HG02642 (cell line): ENCODE data around the gene MOCS1.
"Not testable (repeated sequence)": the region's sequence is repeated elsewhere in the genome, so short reads cannot be mapped to it uniquely, and the experiment has no call there.

Experiments used
- ATAC-seq: cut with Tn5 transposase; IDR thresholded peaks from one replicate; pipeline ENCODE4 v1.9.1; 2021; ENCODE audit warnings: mild to moderate bottlenecking; ENCODE audit not compliant: unreplicated experiment, poor library complexity

Gene MOCS1

DNA sequence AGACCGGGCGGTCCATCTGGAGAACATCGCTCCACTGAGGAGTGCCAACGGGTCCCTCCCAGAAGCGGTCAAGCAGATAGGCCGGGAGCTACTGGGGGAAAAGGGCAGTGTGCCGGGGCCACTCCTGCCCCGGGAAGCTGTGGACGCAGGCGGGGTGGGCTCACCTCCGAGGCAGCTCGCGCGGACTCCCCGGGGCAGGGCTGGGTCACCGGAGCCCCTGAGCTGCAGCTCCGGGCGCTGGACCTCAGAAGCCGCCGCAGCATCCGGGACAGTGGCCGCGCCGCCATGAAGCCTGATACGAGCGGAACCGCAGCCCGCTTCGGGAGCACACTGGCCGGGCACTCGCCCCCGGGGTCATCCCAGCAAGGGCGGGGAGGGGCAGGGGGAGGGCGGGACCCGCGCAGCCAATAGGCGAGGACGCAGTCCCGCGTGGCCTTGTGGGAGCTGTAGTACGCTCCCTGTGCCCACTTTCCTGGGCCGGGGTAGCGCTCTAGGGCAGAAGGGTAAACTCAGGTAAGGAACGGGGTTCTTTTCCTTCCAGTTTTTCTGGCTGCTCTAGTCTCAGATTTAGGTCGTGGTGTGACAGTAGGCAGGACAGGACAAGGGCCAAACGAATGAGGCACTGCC, at the start of gene MOCS1:
MOCS1 (minus strand) TSS at position 332 of the 627 bp plus-strand sequence; CDS start at position 287, 45 bp downstream.
- no peak for ATAC-seq

GRCh38 chr6:39984051-39984450, 49.8 kb upstream of the MOCS1 start:
- ATAC-seq = no peak

GRCh38 chr6:39983193-39983592, 48.9 kb upstream of the MOCS1 start:
- ATAC-seq = no peak

DNA sequence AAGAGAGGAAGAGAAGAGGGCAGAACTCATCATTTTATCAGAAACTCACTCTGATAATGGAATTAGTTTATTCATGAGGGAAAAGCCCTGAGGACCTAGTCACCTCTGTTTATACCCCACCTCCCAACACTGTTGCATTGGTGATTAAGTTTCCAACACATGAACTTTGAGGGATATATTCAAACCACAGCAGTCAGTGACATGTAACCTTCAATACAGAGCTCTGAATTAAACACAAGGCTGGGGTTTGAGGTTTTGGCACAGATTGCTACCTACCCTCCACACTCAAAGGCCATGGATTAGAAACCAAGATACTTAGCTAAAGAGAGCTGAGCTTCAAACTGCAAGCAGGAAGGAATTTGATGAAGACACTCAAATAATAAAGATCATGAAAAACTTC, 48.5 kb upstream of the MOCS1 start:
- ATAC-seq = no peak

DNA sequence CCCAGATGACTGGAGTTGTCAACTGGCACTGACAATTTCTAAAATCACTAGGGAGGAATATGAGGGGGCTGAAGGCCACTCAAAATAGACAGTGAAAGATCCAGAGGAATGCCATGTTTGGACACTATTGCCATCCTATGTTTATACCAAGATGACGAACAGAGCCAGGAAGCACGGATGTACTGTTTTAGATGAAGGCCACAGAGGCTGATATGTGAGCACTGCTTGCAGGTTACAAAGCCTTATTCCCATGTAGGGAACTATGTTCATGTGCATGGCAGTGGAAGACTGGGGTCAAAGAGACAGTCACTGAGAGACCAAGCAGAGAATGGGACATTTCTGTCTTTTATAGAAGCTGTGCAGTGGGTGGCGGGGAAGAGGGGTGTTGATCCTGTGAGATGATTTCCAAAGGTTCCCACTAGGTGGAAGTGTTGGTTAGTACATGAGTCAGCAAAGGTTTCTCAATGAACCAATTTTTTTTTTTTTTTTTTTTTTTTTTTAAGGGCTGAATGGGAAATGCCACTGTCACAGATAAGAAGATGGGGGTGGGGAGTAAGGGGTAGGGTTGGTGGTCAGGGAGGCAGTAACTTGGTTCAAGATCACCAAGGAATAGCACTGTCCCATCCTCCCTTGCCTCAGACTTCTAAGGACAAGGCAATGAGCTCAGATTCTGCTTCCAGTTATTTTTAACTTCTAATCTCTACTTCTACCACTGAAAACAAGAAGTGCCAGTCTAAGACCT, 46.7 kb upstream of the MOCS1 start:
- ATAC-seq = no peak

- ATAC-seq = no peak
Measured at GRCh38 chr6:39979461-39980328, 45.4 kb upstream of the MOCS1 start.

DNA sequence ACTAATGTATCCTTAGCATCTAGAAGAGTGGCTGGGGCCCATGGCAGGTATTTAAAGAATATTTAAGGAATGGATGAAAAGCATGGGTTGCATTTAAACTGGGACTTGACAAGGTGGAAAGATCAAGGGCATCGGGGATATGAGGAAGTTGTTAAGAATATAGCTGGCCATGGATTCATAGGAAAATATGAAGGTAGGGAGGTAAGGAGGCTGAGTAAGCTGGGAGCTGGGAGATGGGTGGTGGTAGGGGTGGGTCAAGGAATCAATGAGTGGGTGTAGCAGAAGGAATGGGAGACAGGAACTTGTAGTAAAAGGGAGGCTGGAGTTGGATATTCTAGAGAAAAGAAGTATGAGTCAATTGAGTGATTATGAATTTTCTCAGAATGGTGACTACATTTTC, 44.0 kb upstream of the MOCS1 start:
- no peak for ATAC-seq

- no peak for ATAC-seq
Measured at GRCh38 chr6:39973661-39974060, 39.4 kb upstream of the MOCS1 start.

DNA sequence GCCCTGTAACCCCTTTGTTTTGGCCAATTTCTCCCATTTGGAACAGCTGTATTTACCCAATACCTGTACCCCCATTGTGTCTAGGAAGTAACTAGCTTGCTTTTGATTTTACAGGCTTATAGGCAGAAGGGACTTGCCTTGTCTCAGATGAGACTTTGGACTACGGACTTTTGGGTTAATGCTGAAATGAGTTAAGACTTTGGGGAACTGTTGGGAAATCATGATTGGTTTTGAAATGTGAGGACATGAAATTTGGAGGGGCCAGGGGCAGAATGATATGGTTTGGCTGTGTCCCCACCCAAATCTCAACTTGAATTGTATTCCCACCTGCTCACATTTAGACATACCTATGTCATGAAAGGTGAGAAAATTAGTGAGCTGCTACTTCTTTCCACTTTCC, 38.5 kb upstream of the MOCS1 start:
- ATAC-seq = not testable (repeated sequence)

DNA sequence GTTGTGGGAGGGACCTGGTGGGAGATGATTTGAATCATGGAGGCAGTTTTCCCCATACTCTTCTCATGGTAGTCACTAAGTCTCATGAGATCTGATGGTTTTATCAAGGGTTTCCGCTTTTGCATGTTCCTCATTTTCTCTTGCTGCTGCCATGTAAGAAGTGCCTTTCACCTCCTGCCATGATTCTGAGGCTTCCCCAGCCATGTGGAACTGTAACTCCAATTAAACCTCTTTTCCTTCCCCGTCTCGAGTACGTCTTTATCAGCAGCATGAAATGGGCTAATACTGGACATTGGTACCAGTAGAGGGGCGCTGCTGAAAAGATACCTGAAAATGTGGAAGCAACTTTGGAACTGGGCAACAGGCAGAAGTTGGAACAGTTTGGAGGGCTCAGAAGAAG, 36.9 kb upstream of the MOCS1 start:
- ATAC-seq = not testable (repeated sequence)

DNA sequence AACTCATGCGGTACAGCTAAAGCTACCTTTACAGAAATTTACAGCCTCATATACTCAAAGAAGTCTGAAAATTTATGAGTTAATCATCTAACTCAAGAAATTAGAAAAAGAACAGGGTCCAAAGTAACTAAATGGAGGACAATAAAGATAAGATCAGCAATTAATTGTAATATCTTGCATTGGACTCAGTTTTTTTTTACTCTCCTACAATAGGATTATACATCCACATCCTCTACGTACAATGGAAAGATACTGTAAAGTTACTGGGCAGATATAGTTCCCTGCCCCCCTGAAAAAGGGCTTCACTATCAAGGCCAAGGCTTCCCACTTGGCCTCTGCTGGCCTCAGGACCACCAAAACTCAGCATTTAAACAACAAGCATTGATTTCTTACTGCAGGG, 31.5 kb upstream of the MOCS1 start:
- ATAC-seq = no peak

- no peak for ATAC-seq
Measured at GRCh38 chr6:39964530-39964929, 30.3 kb upstream of the MOCS1 start.

DNA sequence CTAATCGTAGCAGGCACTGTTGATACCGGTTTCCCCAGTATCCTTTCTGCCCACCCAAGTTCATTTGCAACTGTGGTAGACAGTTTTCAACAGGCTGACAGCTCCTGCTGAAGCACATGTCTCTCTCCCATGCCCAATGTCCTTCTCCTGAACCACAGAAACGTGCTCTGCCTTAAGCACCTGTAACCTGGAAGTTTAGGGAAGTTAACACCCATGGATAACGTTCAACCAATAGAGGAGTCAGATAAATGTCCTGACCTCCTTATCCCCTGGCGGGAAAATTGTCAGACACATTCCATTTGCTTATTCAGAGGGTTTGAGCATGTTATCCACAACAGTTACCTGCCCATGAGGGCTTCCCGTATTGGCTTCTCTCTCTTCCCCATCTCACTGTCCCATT, 29.8 kb upstream of the MOCS1 start:
- ATAC-seq = no peak

- no peak for ATAC-seq
Measured at GRCh38 chr6:39962831-39963230, 28.6 kb upstream of the MOCS1 start.

DNA sequence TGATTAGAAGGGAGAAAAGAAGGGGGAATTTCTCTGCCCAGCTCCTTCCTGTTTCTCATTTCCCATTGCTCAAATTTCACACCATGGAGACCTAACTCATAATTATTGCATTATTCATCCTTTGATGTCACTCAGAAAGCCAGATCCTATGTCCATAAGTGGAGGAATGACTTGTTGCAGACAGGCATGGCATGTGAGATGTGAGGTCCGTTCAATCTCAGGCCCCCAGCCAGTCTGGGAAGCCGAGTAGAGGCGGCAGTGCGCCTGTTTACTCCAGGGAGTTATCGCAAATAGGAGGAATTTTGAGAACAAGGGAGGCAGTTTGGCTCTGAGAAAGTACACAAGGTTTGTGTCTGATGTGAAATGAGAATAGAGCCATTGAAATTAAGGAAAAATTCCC, 26.9 kb upstream of the MOCS1 start:
- ATAC-seq = no peak

- no peak for ATAC-seq
Measured at GRCh38 chr6:39958947-39959346, 24.7 kb upstream of the MOCS1 start.

DNA sequence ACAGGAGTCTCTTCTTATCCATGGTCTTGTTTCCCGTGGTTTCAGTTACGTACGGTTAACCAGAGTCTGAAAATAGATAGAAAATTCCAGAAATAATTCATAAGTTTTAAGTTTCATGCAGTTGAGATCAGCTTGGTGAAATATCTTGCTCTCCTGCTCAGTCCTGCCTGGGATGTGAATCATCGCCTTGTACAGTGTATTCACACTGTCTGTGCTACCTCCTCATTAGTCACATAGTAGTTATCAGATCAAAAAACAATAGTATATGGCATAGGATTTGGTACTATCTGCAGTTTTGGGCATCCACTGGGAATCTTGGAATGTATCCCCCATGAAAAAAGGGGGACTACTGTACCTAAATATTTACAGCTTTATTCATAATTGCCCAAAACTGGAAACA, 22.7 kb upstream of the MOCS1 start:
- ATAC-seq = no peak

GRCh38 chr6:39953076-39953618, 18.9 kb upstream of the MOCS1 start:
- no peak for ATAC-seq

DNA sequence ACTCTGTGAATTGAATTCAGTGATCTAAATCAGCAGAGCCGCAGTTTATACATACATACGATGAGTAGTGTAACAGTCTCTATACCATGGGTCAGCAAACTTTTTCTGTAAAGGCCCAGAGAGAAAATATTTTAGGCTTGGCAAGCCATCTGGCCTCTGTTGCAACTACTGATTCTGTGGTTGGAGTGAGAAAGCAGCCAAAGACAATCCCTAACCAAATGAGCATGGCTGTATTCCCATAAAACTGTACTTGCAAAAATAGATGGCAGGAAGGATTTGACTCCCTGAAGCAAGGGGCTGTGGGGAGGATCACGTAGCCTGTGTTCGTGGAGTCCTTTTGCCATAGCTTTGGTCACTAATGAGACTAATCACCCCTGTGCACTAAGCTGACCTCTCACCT, 17.9 kb upstream of the MOCS1 start:
- no peak for ATAC-seq

DNA sequence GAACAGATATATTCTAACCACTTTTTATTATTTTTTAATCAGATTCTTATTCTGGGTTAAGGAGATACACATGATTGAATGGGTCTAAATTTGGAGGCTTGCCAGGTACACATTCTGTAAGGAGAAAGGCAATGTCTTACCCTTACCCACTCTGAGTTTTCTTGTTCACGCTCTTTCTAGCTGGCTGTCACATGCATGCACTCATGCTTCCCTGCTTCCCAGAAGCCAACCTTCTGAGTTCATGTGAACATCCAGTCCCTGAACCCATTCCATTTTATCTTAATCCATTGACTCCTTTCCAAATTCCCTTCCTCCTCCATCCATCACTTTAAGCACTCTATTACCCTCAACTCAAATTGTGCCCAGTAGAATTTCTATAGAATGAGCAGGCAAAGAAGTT, 17.5 kb upstream of the MOCS1 start:
- no peak for ATAC-seq

DNA sequence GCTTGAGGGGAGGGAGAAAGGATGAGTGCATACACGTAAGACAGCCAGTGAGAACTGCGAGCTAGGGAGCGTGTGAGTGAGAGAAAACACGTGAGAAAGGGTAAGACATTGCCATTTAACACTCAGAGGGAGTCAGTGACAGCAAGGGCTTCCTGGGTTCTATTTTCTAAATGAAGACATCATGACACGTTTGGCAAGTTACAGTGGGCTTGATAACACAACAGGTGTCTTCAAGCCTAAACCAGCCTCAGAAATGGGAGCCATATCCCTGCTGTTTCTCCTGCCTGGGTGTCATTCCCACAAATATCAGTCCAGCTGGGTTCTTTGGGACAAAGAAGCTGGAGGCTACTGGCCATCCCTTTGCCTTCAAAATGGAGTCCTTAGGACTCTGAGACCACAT, 16.9 kb upstream of the MOCS1 start:
- no peak for ATAC-seq
